ENCODE data around the gene MCTP1.

DNA sequence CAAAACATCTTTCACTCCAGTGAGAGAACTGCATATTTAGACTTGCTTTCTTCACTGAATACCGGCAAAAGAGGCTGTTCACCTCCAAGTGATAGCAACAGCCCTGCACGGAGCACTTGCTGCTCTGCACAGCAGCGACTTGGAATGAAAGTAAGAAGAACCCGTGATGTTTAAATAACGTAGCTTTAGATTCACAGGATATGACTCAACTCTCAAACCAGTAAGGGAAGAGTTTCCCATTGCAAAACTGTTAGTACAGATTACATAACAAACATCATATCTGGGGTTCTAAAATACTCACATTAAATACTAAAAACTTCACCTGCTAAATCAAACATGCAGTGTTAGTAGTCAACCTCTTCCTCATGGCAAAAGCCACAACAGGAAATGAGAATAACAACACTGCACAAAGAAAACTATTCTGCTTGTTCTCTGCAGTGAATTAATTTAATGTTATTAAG lies 203.4 kb downstream of the MCTP1 start:
- TF ChIP-seq, protein P1, sequence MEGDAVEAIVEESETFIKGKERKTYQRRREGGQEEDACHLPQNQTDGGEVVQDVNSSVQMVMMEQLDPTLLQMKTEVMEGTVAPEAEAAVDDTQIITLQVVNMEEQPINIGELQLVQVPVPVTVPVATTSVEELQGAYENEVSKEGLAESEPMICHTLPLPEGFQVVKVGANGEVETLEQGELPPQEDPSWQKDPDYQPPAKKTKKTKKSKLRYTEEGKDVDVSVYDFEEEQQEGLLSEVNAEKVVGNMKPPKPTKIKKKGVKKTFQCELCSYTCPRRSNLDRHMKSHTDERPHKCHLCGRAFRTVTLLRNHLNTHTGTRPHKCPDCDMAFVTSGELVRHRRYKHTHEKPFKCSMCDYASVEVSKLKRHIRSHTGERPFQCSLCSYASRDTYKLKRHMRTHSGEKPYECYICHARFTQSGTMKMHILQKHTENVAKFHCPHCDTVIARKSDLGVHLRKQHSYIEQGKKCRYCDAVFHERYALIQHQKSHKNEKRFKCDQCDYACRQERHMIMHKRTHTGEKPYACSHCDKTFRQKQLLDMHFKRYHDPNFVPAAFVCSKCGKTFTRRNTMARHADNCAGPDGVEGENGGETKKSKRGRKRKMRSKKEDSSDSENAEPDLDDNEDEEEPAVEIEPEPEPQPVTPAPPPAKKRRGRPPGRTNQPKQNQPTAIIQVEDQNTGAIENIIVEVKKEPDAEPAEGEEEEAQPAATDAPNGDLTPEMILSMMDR (CRISPR knock-in tag; IDR thresholded peaks at IDR 0.05): no peak
- TF ChIP-seq, protein P2, sequence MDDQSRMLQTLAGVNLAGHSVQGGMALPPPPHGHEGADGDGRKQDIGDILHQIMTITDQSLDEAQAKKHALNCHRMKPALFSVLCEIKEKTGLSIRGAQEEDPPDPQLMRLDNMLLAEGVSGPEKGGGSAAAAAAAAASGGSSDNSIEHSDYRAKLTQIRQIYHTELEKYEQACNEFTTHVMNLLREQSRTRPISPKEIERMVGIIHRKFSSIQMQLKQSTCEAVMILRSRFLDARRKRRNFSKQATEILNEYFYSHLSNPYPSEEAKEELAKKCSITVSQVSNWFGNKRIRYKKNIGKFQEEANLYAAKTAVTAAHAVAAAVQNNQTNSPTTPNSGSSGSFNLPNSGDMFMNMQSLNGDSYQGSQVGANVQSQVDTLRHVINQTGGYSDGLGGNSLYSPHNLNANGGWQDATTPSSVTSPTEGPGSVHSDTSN (CRISPR knock-in tag; IDR thresholded peaks at IDR 0.05; ENCODE audit: borderline replicate concordance): no peak
- TF ChIP-seq EP300 (IDR thresholded peaks at IDR 0.05; ENCODE audit: low read depth in 2 of 2, low read length in 2 of 2) (no peak; a peak in 1 of 4 replicates), EP300 (CRISPR knock-in tag; IDR thresholded peaks at IDR 0.05; ENCODE audit: borderline replicate concordance) (no peak), SP1 (IDR thresholded peaks at IDR 0.05) (no peak), SP1 (CRISPR knock-in tag; IDR thresholded peaks at IDR 0.05) (no peak), ZNF660 (CRISPR knock-in tag; IDR thresholded peaks at IDR 0.05; ENCODE audit: borderline replicate concordance, low read depth) (no peak), ZBTB8A (CRISPR knock-in tag; IDR thresholded peaks at IDR 0.05; ENCODE audit: borderline replicate concordance, low read depth) (no peak), YY1 (IDR thresholded peaks at IDR 0.05; ENCODE audit: insufficient read depth, insufficient replicate concordance, low read depth, low read length) (no peak), TCF7 (IDR thresholded peaks at IDR 0.05; ENCODE audit: low read depth) (no peak), RXRA (CRISPR knock-in tag; IDR thresholded peaks at IDR 0.05) (no peak)
- TF ChIP-seq, protein P3, sequence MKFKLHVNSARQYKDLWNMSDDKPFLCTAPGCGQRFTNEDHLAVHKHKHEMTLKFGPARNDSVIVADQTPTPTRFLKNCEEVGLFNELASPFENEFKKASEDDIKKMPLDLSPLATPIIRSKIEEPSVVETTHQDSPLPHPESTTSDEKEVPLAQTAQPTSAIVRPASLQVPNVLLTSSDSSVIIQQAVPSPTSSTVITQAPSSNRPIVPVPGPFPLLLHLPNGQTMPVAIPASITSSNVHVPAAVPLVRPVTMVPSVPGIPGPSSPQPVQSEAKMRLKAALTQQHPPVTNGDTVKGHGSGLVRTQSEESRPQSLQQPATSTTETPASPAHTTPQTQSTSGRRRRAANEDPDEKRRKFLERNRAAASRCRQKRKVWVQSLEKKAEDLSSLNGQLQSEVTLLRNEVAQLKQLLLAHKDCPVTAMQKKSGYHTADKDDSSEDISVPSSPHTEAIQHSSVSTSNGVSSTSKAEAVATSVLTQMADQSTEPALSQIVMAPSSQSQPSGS (CRISPR knock-in tag; IDR thresholded peaks at IDR 0.05): no peak
